Stimulated activated CD8-positive, alpha-beta memory T cell treated with anti-CD3 and anti-CD28 coated beads, Interleukin-12 subunit alpha, Interleukin-12 subunit beta, amount 100 ng/mL, for 1 hour (primary cell): ENCODE measurements around the gene NT5DC3.

Source experiments
- DNase-seq: peaks from one replicate; pipeline ENCODE4 v3.0.0-alpha.2; 2020; ENCODE audit warnings: low read depth

NT5DC3 gene

GRCh38 chr12:103840876-103841689 is at the start of gene NT5DC3:
TSS of gene NT5DC3 (minus strand) at chr12:103841234. CDS start at chr12:103841156, 78 bp downstream.
- DNase-seq: peak; percentile 67

- DNase-seq: no peak
Observed at GRCh38 chr12:103887738-103888137, 46.7 kb upstream of the NT5DC3 start.

DNA sequence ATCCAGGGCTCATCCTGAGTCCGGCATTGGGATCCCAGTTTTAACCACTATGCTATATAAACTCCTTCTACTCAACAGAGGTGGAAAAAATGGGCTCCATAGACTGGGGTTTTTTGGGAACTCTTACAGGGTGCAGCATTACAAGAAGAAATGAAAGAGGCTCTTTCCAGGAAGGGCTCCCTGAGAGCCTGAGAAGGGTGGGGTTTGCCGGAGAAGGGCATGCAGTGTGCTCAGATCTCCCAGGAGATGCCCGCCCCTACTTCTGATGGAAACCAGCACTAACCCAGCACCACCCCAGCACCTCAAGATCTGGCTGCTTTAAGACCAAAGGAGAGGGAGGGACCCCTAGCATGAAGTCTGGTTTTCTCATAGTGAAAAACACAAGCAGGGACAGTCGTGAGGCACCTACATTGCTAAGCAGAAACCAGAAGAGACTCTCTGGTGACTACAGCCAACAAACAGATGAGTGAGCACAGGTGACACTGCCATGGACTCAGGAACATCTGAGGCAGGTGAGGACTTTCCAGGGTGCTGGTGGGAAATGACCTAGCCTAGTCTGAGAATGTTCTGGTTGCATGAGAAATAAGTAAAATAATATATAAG is 45.3 kb upstream of the NT5DC3 start:
- no peak for DNase-seq

GRCh38 chr12:103884316-103884715 is 43.3 kb upstream of the NT5DC3 start:
- peak; percentile 12 for DNase-seq

DNA sequence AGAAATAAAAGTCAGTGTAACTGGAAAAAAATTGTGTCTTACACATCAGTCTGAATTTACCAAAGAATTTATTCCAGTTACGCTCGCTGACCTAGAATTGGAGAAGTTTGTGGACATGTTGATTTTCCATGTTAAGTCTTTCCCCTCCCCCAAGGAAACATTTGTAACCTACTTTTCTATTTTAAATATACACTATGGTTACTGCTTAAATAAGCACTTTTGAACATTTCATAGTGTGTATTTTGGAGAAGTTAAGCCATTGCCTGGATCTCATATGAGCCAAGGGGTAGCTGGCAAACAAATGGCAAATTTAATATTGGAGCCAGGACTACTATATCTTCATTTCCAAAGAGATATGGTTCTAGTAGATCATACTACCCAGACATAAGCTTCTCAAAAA is 42.9 kb upstream of the NT5DC3 start:
- DNase-seq: no peak

DNA sequence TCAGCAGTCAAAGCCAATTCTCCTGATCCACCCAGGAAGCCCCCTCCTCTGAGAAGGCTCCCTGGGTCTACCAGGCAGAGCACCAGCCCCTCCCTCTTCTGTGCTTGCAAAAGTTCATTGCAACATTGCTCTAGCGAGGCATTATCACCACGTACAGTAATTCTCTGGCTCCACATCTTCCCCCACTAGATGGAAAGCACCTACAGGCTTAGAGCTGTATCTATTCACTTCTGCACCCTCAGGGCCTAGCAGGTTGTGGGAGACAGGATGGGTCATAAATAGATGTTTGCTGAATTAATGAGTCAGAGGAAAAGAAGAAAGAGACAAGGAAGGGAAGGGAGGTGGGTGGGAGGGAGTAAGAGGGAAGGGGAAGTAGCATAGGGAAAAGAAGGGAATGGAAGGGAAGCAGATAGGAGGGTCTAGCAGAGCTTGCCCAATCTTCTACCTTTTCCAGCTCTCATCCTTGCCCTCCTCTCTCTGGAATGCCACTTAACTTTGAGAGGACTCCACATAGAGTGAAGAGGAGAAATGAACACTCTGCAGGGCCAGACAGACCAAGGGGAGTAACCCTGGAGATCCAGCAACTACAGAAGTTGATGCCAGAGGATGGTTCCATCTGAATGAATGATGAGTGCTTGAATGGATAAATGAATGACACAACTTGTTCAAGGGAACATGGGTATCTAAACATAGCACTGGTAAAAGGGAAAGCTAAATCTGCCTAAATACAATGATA is 42.0 kb upstream of the NT5DC3 start:
- DNase-seq: no peak

- no peak for DNase-seq
Observed at GRCh38 chr12:103881261-103881660, 40.2 kb upstream of the NT5DC3 start.

GRCh38 chr12:103880299-103881142 is 39.5 kb upstream of the NT5DC3 start:
- no peak for DNase-seq

DNA sequence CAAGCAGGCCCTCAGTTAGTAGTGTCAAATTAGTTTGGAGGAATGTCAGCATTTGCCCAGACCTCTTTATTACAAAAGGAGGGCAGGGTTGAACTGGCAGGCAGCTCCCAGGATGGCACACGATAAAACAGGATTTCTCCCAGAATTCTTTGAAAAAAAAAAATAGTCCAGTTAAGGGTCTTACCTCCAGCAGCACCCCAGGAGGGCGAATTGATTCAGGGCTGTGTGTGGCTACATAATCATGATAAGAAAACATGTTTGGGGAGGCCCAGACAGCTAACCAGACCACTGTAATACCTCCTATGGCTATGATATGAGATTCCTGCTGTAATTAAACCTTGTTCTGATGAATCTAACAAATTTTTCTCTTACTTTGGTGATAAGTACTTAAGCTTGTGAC is 38.8 kb upstream of the NT5DC3 start:
- DNase-seq: no peak

DNA sequence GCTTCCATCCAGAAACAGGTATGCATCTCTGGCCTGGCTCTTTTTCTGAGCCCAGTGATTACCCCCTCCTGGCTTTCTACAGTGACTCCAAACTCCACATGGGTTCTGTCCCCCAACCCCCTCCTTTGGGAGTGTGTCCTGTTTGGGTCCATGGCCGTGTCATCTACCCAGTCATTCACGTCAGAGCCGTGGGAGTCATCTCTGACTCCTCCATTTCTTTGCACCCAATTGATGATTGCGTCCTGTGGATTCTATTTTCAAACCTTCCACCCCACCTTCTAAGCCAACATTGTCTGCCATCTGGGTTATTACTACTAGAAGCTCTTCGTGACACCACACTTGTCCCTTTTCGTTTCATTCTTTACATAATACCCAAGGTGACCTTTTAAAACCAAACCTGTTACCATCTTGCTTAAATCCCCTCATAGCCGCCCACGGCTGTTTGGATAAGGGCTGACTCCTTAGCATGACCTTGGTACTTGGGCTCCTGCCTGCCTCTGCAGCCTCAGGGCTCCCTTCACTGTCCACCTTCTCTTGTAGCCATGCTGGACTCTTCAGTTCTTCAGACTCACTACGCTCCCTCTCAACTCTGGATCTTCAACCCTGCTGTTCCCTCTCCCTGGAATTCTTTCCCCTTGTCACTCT is 38.1 kb upstream of the NT5DC3 start:
- DNase-seq: no peak

GRCh38 chr12:103877934-103878510 is 37.0 kb upstream of the NT5DC3 start:
- peak; percentile 17 for DNase-seq

DNA sequence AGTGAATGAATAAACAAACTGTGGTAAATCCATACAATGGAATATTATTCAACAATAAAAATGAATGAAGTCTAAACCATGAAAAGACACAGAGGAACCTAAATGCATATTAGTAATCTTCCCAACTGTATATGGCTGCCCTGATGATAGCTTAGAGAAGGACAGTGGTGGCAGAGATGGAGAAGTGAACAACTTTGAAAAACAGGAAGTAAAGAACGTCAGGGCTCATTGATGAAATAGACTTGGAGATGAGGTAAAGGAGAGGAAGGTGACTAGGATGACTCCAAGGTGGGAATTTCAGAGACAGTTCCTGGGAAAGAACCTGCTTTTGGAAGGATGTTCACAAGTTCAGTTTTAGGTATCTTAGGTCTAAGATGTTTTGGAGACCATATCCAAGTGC is 36.3 kb upstream of the NT5DC3 start:
- DNase-seq: no peak

DNA sequence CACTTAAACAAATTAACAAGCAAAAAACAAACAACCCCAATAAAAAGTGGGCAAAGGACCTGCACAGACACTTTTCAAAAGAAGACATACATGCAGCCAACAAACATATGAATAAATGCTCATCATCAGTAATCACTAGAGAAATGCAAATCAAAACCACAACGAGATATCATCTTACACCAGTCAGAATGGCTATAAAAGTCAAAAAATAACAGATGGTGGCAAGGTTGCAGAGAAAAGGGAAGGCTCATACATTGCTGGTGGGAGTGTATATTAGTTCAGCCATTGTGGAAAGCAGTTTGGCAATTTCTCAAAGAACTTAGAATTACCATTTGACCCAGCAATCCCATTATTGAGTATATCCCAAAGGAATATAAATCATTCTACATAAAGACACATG is 34.6 kb upstream of the NT5DC3 start:
- no peak for DNase-seq

GRCh38 chr12:103868215-103868614 is 27.2 kb upstream of the NT5DC3 start:
- DNase-seq: no peak

DNA sequence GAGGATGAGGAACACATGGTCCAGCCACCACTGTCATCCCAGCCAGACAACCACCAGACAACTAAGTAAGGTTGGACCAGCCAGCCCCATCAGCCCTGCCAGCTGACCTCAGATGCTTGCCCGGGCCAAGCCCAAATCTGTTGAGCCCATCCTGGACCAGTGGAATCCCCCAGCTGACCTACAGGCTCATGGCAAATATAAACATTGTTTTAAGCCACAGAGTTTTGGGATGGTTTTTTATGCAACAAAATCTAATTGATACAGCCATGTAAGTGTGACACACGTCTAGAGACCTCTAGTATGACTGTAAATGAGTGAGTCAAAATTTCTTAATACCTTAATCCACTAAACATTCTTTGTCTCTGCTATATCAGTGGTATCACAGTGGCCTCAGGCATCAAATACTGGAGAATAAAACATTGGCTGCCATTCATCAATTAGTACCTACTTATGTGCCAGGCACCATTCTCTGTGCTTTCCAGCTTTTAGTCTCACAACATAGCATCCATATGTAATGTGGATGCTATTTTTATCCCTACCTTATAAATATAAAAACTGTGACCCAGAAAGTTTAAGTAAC is 24.2 kb upstream of the NT5DC3 start:
- DNase-seq: no peak

DNA sequence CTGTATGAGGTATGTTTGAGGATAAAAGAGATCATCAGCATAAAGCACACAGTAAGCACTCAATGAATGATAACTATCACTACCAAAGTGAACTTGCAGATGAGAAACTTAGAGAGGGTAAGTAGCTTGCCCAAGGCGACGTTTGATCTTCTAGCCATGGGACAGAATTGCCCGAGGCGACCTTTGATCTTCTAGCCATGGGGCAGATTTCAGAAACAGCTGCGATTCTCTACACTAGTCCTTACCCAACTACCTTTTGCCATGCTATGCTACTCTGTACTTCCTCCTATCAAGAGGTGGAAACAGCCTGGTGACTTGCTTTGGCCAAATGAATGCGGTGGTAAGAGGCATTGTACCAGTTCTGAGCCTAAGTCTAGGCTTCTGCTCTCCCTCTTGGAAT is 23.7 kb upstream of the NT5DC3 start:
- no peak for DNase-seq

DNA sequence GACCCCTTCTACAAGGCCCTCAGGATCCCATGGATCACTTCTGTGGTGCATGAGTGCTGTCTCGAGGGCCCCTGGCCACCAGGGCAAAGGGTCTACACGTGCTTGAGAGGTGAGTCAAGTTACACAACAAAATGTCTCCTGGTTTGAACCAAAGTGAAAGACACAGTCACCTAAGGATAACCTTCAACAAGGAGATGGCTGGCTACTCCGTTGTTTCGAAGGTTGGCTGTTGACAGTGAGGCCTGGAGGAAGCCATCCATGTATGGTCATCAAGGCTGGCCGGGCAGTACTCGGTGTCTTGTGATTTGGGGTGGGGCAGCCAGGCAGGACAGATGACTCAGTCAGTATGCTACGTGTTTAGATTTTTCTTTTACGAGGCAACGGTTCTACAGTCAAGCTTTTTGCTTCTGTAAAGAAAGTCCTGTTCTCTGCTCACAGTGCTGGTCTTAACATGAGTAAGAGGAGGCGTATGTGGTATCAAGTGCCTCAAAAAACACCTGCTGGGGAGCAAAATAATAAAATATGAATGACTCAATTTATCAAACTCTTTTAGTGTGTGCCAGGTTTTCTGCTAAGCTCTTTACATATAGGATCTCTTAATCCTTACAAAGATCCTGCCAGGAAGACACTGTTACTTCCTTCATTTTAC is 18.0 kb upstream of the NT5DC3 start:
- no peak for DNase-seq

GRCh38 chr12:103858335-103858734 is 17.3 kb upstream of the NT5DC3 start:
- no peak for DNase-seq

DNA sequence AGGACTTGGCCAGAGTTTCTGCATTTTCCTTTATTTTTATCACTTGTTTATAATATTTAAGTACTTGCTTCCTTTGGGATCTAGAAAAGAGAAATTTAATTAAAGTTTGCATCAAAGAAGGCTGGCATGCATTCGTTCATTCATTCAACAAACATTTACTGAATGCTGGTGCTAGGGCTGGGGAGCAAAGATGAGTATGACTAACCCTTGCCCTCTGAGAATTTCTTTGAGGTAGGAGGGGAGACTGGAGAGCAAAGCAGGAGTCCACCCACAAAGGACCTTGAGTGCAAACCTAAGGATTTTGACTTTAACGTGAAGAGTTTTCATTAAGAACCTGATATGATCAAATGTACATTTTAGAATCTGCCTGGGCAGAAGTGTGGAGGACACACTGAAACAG is 16.1 kb upstream of the NT5DC3 start:
- no peak for DNase-seq

GRCh38 chr12:103855896-103856657 is 15.0 kb upstream of the NT5DC3 start:
- no peak for DNase-seq
